OCI-LY7 (cell line): Measurements from ENCODE around the gene GALNT8.

Source experiments
- EZH2phosphoT487 ChIP-seq: fragments of 200-600 bp; sonication (generic); IDR thresholded peaks from 2 replicates; pipeline ENCODE4 v1.6.1; 2018; ENCODE audit warnings: low read depth, borderline replicate concordance, mild to moderate bottlenecking, mixed run types, antibody characterized with exemption, low read length, moderate library complexity, mixed read lengths
- TF ChIP-seq, protein P1 (sequence below): fragments of 200-600 bp; sonication (generic); conservative IDR thresholded peaks from 2 replicates; pipeline ENCODE4 v1.5.1; 2014; ENCODE audit warnings: mild to moderate bottlenecking, antibody characterized with exemption, low read length, moderate library complexity, mixed read lengths

DNA sequence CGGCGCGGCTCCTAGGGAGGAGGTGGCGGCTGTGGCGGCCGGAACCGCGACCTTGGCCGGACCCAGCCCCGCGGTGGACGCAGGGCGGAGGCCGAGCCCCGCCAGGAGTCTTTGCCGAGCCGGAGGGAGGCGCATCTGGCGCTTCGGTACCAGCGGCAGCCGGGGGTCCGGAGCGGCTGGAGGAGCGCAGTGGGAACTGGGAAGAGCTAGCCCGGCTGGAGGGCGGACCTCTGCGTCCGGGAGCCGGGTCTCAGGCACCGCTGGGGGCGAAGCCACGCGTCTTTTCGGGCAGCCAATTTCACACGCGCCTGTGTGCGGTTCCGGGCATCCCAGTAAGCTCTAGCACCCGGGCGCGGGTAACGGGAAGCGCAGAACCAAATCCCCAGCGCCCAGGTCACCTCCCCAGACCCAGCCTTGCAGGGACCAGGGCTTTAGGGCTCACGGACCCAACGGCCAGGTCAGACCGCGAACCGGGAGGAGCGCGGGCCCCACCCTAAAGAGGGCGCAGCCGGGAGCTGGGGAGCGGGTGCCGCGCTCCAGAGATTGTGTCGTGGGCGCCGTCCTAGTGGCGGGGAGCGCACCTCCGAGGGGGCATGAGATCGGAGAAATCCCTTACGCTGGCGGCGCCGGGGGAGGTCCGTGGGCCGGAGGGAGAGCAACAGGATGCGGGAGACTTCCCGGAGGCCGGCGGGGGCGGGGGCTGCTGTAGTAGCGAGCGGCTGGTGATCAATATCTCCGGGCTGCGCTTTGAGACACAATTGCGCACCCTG is 89.4 kb downstream of the GALNT8 start:
- TF ChIP-seq, protein P1, sequence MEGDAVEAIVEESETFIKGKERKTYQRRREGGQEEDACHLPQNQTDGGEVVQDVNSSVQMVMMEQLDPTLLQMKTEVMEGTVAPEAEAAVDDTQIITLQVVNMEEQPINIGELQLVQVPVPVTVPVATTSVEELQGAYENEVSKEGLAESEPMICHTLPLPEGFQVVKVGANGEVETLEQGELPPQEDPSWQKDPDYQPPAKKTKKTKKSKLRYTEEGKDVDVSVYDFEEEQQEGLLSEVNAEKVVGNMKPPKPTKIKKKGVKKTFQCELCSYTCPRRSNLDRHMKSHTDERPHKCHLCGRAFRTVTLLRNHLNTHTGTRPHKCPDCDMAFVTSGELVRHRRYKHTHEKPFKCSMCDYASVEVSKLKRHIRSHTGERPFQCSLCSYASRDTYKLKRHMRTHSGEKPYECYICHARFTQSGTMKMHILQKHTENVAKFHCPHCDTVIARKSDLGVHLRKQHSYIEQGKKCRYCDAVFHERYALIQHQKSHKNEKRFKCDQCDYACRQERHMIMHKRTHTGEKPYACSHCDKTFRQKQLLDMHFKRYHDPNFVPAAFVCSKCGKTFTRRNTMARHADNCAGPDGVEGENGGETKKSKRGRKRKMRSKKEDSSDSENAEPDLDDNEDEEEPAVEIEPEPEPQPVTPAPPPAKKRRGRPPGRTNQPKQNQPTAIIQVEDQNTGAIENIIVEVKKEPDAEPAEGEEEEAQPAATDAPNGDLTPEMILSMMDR = no peak
- no peak for TF ChIP-seq EZH2phosphoT487
